A549 (cell line): ENCODE results near the gene TKFC. TPM values are rescaled to one million over a fixed set of nuclear protein-coding genes. Genes with fewer than 3 reads are reported as not detected.

Experiments used
- ATAC-seq, 2 experiments: fragments of 200-7000 bp in 1 of 2; fragments of >200 bp in 1 of 2; cut with Nextera tagmentation in 1 of 2; cut with Tn5 transposase in 1 of 2; 3 replicates each; pipeline versions ENCODE4 v1.8.0 to v1.9.1; 2018 to 2020; ENCODE audit warnings: mild to moderate bottlenecking in 1 of 2, moderate library complexity in 1 of 2
- CTCF ChIA-PET: fragments of 300-600 bp; sonication (Branson Sonifier 250); formaldehyde crosslinking; extraction: SDS; loops from one replicate; lab custom pipeline; 2021; ENCODE audit warnings: antibody characterized with exemption, inconsistent platforms; lab: Yijun Ruan, JAX
- POLR2A ChIA-PET: fragments of 350-600 bp; formaldehyde crosslinking; extraction: SDS; loops from one replicate; lab custom pipeline; 2021; ENCODE audit warnings: antibody characterized with exemption, inconsistent platforms; lab: Yijun Ruan, JAX
- DNase-seq, 2 experiments: peaks; one replicate each; pipeline versions ENCODE4 v3.0.0 to v3.0.0-alpha.2; 2011 to 2016; ENCODE audit warnings: low read depth in 1 of 2, low spot score in 1 of 2
- FAIRE-seq: peaks from 2 replicates; lab custom pipeline; 2011; peaks lifted over from hg19 to GRCh38; lab: Jason Lieb, UNC
- H3K27ac ChIP-seq, 2 experiments: fragments of >200 bp; sonication (Bioruptor Twin); formaldehyde crosslinking; 3 replicates each; pipeline ENCODE4 v1.5.1; 2016 to 2017
- H3K4me1 ChIP-seq: fragments of >200 bp; sonication (Bioruptor Twin); formaldehyde crosslinking; 3 replicates; pipeline ENCODE4 v1.6.1; 2016
- H3K4me2 ChIP-seq: fragments of >200 bp; sonication (Bioruptor Twin); formaldehyde crosslinking; 3 replicates; pipeline ENCODE4 v1.6.1; 2016
- H3K4me3 ChIP-seq: fragments of >200 bp; sonication (Bioruptor Twin); formaldehyde crosslinking; 3 replicates; pipeline ENCODE4 v1.5.1; 2016
- H3K9me3 ChIP-seq: fragments of >200 bp; sonication (Bioruptor Twin); formaldehyde crosslinking; 3 replicates; pipeline ENCODE4 v1.6.1; 2016
- ATOH8 ChIP-seq: fragments of 250-450 bp; sonication (Bioruptor Pico); IDR thresholded peaks from 2 replicates; pipeline ENCODE4 v1.5.0; 2020; ENCODE audit warnings: low read depth, mild to moderate bottlenecking, moderate library complexity
- CBX2 ChIP-seq: fragments of 200-600 bp; sonication (generic); IDR thresholded peaks from 2 replicates; pipeline ENCODE4 v1.6.1; 2016; ENCODE audit warnings: low read depth, mild to moderate bottlenecking, borderline replicate concordance
- CEBPB ChIP-seq, 2 experiments: fragments of >200 bp in 1 of 2; sonication (Bioruptor Twin) in 1 of 2; formaldehyde crosslinking in 1 of 2; IDR thresholded peaks; 2 replicates each; pipeline ENCODE4 v1.6.1; 2012 to 2016
- CHD2 ChIP-seq: fragments of 150-350 bp; IDR thresholded peaks from 2 replicates; pipeline ENCODE4 v1.6.1; 2014; ENCODE audit warnings: low read length; ENCODE audit not compliant: partially characterized antibody
- CHD4 ChIP-seq: fragments of 200-600 bp; sonication (generic); IDR thresholded peaks from 2 replicates; pipeline ENCODE4 v1.6.1; 2016; ENCODE audit warnings: antibody characterized with exemption, mild to moderate bottlenecking, borderline replicate concordance
- EHF ChIP-seq: fragments of 250-450 bp; sonication (Bioruptor Pico); IDR thresholded peaks from 2 replicates; pipeline ENCODE4 v1.5.0; 2020; ENCODE audit warnings: mild to moderate bottlenecking
- ELK1 ChIP-seq: fragments of 150-350 bp; IDR thresholded peaks from 2 replicates; pipeline ENCODE4 v1.6.1; 2014; ENCODE audit warnings: low read depth, mild to moderate bottlenecking, low read length
- ESRRA ChIP-seq: fragments of 150-350 bp; IDR thresholded peaks from 2 replicates; pipeline ENCODE4 v1.6.1; 2014; ENCODE audit warnings: mild to moderate bottlenecking, low read length, borderline replicate concordance
- FOSB ChIP-seq: fragments of 250-450 bp; sonication (Bioruptor Pico); IDR thresholded peaks from 2 replicates; pipeline ENCODE4 v1.5.0; 2020; ENCODE audit warnings: mild to moderate bottlenecking, moderate library complexity
- FOSL2 ChIP-seq, 2 experiments: fragments of 450-650 bp in 1 of 2; fragments of >200 bp in 1 of 2; sonication (Bioruptor Twin) in 1 of 2; formaldehyde crosslinking; IDR thresholded peaks; 2 replicates each; pipeline versions ENCODE4 v1.5.0 to v1.6.1; 2016 to 2020; ENCODE audit warnings: mild to moderate bottlenecking in 1 of 2, moderate library complexity in 1 of 2
- FOXS1 ChIP-seq: fragments of 250-450 bp; sonication (Bioruptor Pico); IDR thresholded peaks from 2 replicates; pipeline ENCODE4 v1.5.0; 2020; ENCODE audit warnings: mild to moderate bottlenecking, moderate library complexity
- HOXB5 ChIP-seq: fragments of 250-450 bp; sonication (Bioruptor Pico); IDR thresholded peaks from 2 replicates; pipeline ENCODE4 v1.5.0; 2020; ENCODE audit warnings: mild to moderate bottlenecking, moderate library complexity
- MAX ChIP-seq: IDR thresholded peaks from 2 replicates; pipeline ENCODE4 v1.6.1; 2012
- MAZ ChIP-seq: fragments of 150-350 bp; IDR thresholded peaks from 2 replicates; pipeline ENCODE4 v1.6.1; 2014; ENCODE audit warnings: antibody characterized with exemption, low read depth, low read length, borderline replicate concordance
- POLR2A ChIP-seq: IDR thresholded peaks from 2 replicates; pipeline ENCODE4 v1.6.1; 2012; ENCODE audit warnings: mild to moderate bottlenecking, low read length
- RCOR1 ChIP-seq: fragments of 150-350 bp; IDR thresholded peaks from 2 replicates; pipeline ENCODE4 v1.6.1; 2014; ENCODE audit warnings: antibody characterized with exemption, low read length, low read depth
- RNF2 ChIP-seq: fragments of 200-600 bp; sonication (generic); IDR thresholded peaks from 2 replicates; pipeline ENCODE4 v1.6.1; 2016; ENCODE audit warnings: low read depth, mild to moderate bottlenecking, antibody characterized with exemption, moderate library complexity, borderline replicate concordance
- SMC3 ChIP-seq: fragments of >200 bp; sonication (Bioruptor Twin); formaldehyde crosslinking; IDR thresholded peaks from 3 replicates; pipeline ENCODE4 v1.6.1; 2018; ENCODE audit warnings: inconsistent platforms
- USF2 ChIP-seq: fragments of 450-650 bp; IDR thresholded peaks from 2 replicates; pipeline ENCODE4 v1.6.1; 2014; ENCODE audit warnings: antibody characterized with exemption
- ZNF302 ChIP-seq: fragments of 250-450 bp; sonication (Bioruptor Pico); IDR thresholded peaks from 2 replicates; pipeline ENCODE4 v1.9.0; 2021; ENCODE audit warnings: inconsistent platforms, mild to moderate bottlenecking, moderate library complexity
- WGBS: methylation state at CpG from one replicate; pipeline ENCODE4 v1.1.6; 2017; ENCODE audit errors: missing lambda C conversion rate; 5-methylcytosine and 5-hydroxymethylcytosine counted together
- polyA plus RNA-seq, 4 experiments: library from polyadenylated mRNA; depleted of rRNA in 3 of 4; stranded (reverse); fragments of >200 nt; fragmentation: RNase III in 1 of 4; extraction: RNeasy Plus Mini Kit Qiagen cat#74134 plus additional on column Dnase treatment in 1 of 4; gene quantifications; 2 replicates in 3 of 4; 3 replicates in 1 of 4; pipeline ENCODE4 v1.2.3, GENCODE V29; 2011 to 2017

The TKFC gene
- polyA plus RNA-seq, 2 of the 4 experiments (the other 2 are of a cell fraction), result 46.5 to 48.7 TPM

- DNase-seq (no peak), FAIRE-seq (no peak), ATAC-seq (no peak)
- TF ChIP-seq EHF (no peak), CHD4 (no peak)
- no peaks in the 10 kb centered on the region for H3K4me1 ChIP-seq
- no peak overlapping the region for H3K4me2 ChIP-seq
- WGBS, result 95% methylated on average over 2 of the region's 2 CpGs
- ChIA-PET POLR2A (no interaction called here), CTCF (interaction anchor here (2.5 kb wide), 1 partner anchor 21 kb away, joined by 10 read pairs; no protein-coding TSS in a partner anchor)
- no peak overlapping the region for H3K4me3 ChIP-seq
- no peaks in the 10 kb centered on the region for H3K9me3 ChIP-seq
- no peak overlapping the region for H3K27ac ChIP-seq
These were observed 17.8 kb upstream of the TKFC start for GRCh38 chr11:61315260-61315659.

- ChIA-PET CTCF (interaction anchor here (0.9 to 3.7 kb wide), 4 partner anchors 11 to 60 kb away, joined by 3 to 19 read pairs (median 4); partner anchors contain the start of gene VWCE), POLR2A (no interaction called here)
- Histone ChIP-seq H3K27ac (no peak overlapping the region), H3K9me3 (no peaks in the 10 kb centered on the region), H3K4me3 (no peak overlapping the region), H3K4me1 (peaks cover 3% of the 10 kb centered on the region; the same call in 2 of the 3 replicates), H3K4me2 (no peak overlapping the region)
- FAIRE-seq (no peak), DNase-seq (no peak), ATAC-seq (no peak)
- no peak for TF ChIP-seq FOSL2 (IDR thresholded peaks at IDR 0.05)
- no peak for TF ChIP-seq FOSL2 (CRISPR knock-in tag; IDR thresholded peaks at IDR 0.05)
- no peak for TF ChIP-seq ATOH8 (CRISPR knock-in tag)
- TF ChIP-seq ZNF302 (CRISPR knock-in tag), result no peak
- TF ChIP-seq MAZ, result no peak
- no peak for TF ChIP-seq RNF2
- TF ChIP-seq FOXS1 (CRISPR knock-in tag), result no peak
- TF ChIP-seq HOXB5 (CRISPR knock-in tag), result no peak
- TF ChIP-seq ELK1, result no peak
- no peak for TF ChIP-seq POLR2A
- no peak for TF ChIP-seq CHD4
- TF ChIP-seq FOSB (CRISPR knock-in tag), result no peak
- no peak for TF ChIP-seq CBX2
- TF ChIP-seq RCOR1, result no peak
- no peak for TF ChIP-seq ESRRA
- 94% methylated on average over 2 of the region's 2 CpGs for WGBS
These were observed 7.2 kb upstream of the TKFC start for GRCh38 chr11:61325649-61326414.

- ATAC-seq, result no peak
- peaks cover 13% of the 10 kb centered on the region for H3K4me1 ChIP-seq
- H3K9me3 ChIP-seq, result no peaks in the 10 kb centered on the region
- CTCF ChIA-PET, result interaction anchor here (0.9 to 5.6 kb wide), 7 partner anchors 9 to 189 kb away, joined by 3 to 41 read pairs (median 5); partner anchors contain the start of gene TMEM216
- no peak for FAIRE-seq
- POLR2A ChIA-PET, result no interaction called here
- H3K4me2 ChIP-seq, result no peak overlapping the region
- TF ChIP-seq CHD2, result no peak
- no peak for TF ChIP-seq MAX
- no peak for TF ChIP-seq CEBPB (IDR thresholded peaks at IDR 0.05)
- no peak for TF ChIP-seq USF2
- TF ChIP-seq SMC3, result no peak
- no peak for TF ChIP-seq FOSL2 (IDR thresholded peaks at IDR 0.05)
- TF ChIP-seq FOSL2 (CRISPR knock-in tag; IDR thresholded peaks at IDR 0.05), result no peak
- no peak overlapping the region for H3K4me3 ChIP-seq
- no peak for DNase-seq
- no peak overlapping the region for H3K27ac ChIP-seq
These were observed 5.4 kb upstream of the TKFC start for GRCh38 chr11:61327669-61328071.
